OCI-LY7 (cell line): ENCODE data around the gene KBTBD13. TPM values are rescaled to one million over a fixed set of nuclear protein-coding genes. Genes with fewer than 3 reads are reported as not detected.

ENCODE experiments used
- BruUV-seq: library from RNA; stranded (reverse); fragments of 400-500 nt; replicated peaks from 2 replicates; lab custom pipeline; 2021; lab: Mats Ljungman, UMichigan
- CTCF ChIA-PET: fragments of 300-600 bp; sonication (Branson Sonifier 250); formaldehyde crosslinking; loops from one replicate; lab custom pipeline; 2022; ENCODE audit warnings: antibody characterized with exemption; ENCODE audit not compliant: unreplicated experiment; lab: Charles Lee
- POLR2A ChIA-PET: fragments of 300-600 bp; sonication (Branson Sonifier 250); formaldehyde crosslinking; loops from one replicate; lab custom pipeline; 2022; ENCODE audit warnings: antibody characterized with exemption; lab: Charles Lee
- DNase-seq: peaks from one replicate; pipeline ENCODE4 v3.0.0-alpha.2; 2015; ENCODE audit warnings: low spot score
- H2AFZ ChIP-seq: fragments of 200-600 bp; sonication (generic), shearing (Covaris generic); 2 replicates; pipeline ENCODE4 v1.6.1; 2014; ENCODE audit warnings: mild to moderate bottlenecking, antibody characterized with exemption, low read length, moderate library complexity
- H3K27ac ChIP-seq: fragments of 200-600 bp; sonication (generic); 2 replicates; pipeline ENCODE4 v1.5.1; 2014; ENCODE audit warnings: mixed run types, low read depth, mild to moderate bottlenecking, moderate library complexity, low read length, inconsistent platforms; ENCODE audit not compliant: poor library complexity, severe bottlenecking
- H3K36me3 ChIP-seq: fragments of 200-600 bp; sonication (generic); 2 replicates; pipeline ENCODE4 v1.6.1; 2014; ENCODE audit warnings: mild to moderate bottlenecking, antibody characterized with exemption, low read length, moderate library complexity, mixed read lengths; ENCODE audit not compliant: insufficient read depth
- H3K4me1 ChIP-seq: fragments of 200-600 bp; sonication (generic); 2 replicates; pipeline ENCODE4 v1.5.1; 2014; ENCODE audit warnings: mild to moderate bottlenecking, low read length; ENCODE audit not compliant: insufficient read depth, poor library complexity, severe bottlenecking
- H3K4me2 ChIP-seq: fragments of 200-600 bp; sonication (generic); 2 replicates; pipeline ENCODE4 v1.6.1; 2014; ENCODE audit warnings: mild to moderate bottlenecking, low read length
- H3K4me3 ChIP-seq: fragments of 200-600 bp; sonication (generic); 2 replicates; pipeline ENCODE4 v1.5.1; 2014; ENCODE audit warnings: mild to moderate bottlenecking, low read depth, low read length; ENCODE audit not compliant: poor library complexity, severe bottlenecking
- H3K79me2 ChIP-seq: fragments of 200-600 bp; sonication (generic); 2 replicates; pipeline ENCODE4 v1.6.1; 2016; ENCODE audit warnings: low read depth, mild to moderate bottlenecking, low read length, moderate library complexity, mixed read lengths; ENCODE audit not compliant: insufficient read depth
- H3K9me2 ChIP-seq: fragments of 200-600 bp; sonication (generic); 2 replicates; pipeline ENCODE4 v1.6.1; 2016; ENCODE audit warnings: mild to moderate bottlenecking, low read length, mixed read lengths; ENCODE audit not compliant: insufficient read depth
- H3K9me3 ChIP-seq: fragments of 200-600 bp; sonication (generic); 2 replicates; pipeline ENCODE4 v1.6.1; 2014; ENCODE audit warnings: mild to moderate bottlenecking, mixed run types, low read length, mixed read lengths
- H4K20me1 ChIP-seq: fragments of 200-600 bp; sonication (generic); 2 replicates; pipeline ENCODE4 v1.6.1; 2014; ENCODE audit warnings: mild to moderate bottlenecking, antibody characterized with exemption, low read length, moderate library complexity, mixed read lengths; ENCODE audit not compliant: insufficient read depth
- EZH2phosphoT487 ChIP-seq: fragments of 200-600 bp; sonication (generic); IDR thresholded peaks from 2 replicates; pipeline ENCODE4 v1.6.1; 2018; ENCODE audit warnings: low read depth, borderline replicate concordance, mild to moderate bottlenecking, mixed run types, antibody characterized with exemption, low read length, moderate library complexity, mixed read lengths
- intact Hi-C: fragments of 100-400 bp; cut with micrococcal nuclease; formaldehyde crosslinking; loops from one replicate; pipeline ENCODE4 v1.10.0; 2022; ENCODE audit not compliant: unreplicated experiment
- total RNA-seq, 2 experiments: library from RNA; depleted of rRNA in 1 of 2; stranded (reverse); fragments of >200 nt in 1 of 2; shearing (Covaris generic) in 1 of 2; gene quantifications; 2 replicates each; pipeline ENCODE4 v1.2.3, GENCODE V29; 2014 to 2022
- TF ChIP-seq, protein P1 (sequence below): fragments of 200-600 bp; sonication (generic); conservative IDR thresholded peaks from 2 replicates; pipeline ENCODE4 v1.5.1; 2014; ENCODE audit warnings: mild to moderate bottlenecking, antibody characterized with exemption, low read length, moderate library complexity, mixed read lengths

Gene KBTBD13
- total RNA-seq, 2 experiments from 2014 or later, result not detected

DNA sequence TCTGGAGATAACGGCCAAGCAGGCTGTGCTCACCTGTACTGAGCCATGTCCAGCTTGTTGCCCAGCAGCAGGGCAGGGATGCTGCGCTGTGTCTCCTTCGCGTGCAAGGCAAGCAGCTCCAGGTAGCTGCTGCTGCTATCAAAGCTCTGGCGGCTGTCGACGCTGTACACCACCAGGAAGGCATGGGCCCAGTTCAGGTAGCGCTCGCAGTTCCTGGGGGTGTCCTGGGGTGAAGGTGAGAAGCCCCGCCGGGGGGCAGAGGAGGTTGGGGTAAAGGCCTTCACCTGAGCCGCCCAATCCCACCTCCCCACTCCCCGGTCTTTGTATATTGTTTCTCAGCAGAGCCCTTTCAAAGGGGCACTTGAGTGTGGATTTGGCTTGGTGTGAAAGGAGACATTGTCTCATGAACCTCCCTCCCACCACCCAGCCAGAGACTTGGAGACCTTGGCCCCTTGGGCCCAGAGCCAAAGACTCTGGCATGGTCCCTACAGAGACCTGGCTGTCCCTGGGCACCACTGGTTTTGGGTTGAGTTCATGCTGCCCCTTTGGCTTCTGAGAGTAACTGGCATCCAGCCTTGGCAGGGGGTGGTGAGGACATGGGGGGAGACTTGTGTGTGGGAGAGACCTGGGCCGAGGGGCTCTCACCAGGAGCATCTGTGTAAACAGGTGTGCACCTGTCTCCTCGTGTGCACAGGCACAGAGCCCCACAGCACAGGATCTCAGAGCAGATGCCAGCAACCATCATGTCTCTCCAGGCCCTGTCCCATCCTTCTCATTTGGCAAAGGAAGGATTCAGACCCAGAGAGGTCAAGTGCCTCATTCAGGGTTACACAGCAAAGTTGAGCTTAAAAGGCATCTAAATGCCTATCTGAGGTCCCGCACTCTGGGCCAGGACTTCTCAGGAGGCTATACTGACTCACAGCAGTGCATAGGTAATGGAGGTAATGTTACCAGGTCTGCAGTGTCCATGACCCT is 17.9 kb upstream of the KBTBD13 start:
- intact Hi-C loops, result no loop called here
- Histone ChIP-seq H3K4me2 (no peak overlapping the region), H3K4me1 (no peaks in the 10 kb centered on the region), H3K79me2 (no peaks in the 10 kb centered on the region), H3K9me2 (no peaks in the 10 kb centered on the region), H3K9me3 (no peaks in the 10 kb centered on the region), H3K4me3 (no peak overlapping the region), H3K27ac (no peak overlapping the region), H3K36me3 (no peaks in the 10 kb centered on the region), H4K20me1 (no peaks in the 10 kb centered on the region), H2AFZ (no peak overlapping the region)
- ChIA-PET CTCF (no interaction called here), POLR2A (interaction anchor here (0.8 kb wide), 1 partner anchor 20 kb away, joined by 3 read pairs; no protein-coding TSS in a partner anchor)
- TF ChIP-seq EZH2phosphoT487, result no peak
- TF ChIP-seq, protein P1, sequence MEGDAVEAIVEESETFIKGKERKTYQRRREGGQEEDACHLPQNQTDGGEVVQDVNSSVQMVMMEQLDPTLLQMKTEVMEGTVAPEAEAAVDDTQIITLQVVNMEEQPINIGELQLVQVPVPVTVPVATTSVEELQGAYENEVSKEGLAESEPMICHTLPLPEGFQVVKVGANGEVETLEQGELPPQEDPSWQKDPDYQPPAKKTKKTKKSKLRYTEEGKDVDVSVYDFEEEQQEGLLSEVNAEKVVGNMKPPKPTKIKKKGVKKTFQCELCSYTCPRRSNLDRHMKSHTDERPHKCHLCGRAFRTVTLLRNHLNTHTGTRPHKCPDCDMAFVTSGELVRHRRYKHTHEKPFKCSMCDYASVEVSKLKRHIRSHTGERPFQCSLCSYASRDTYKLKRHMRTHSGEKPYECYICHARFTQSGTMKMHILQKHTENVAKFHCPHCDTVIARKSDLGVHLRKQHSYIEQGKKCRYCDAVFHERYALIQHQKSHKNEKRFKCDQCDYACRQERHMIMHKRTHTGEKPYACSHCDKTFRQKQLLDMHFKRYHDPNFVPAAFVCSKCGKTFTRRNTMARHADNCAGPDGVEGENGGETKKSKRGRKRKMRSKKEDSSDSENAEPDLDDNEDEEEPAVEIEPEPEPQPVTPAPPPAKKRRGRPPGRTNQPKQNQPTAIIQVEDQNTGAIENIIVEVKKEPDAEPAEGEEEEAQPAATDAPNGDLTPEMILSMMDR, result no peak
- no TSS peak for BruUV-seq
- no peak for DNase-seq

DNA sequence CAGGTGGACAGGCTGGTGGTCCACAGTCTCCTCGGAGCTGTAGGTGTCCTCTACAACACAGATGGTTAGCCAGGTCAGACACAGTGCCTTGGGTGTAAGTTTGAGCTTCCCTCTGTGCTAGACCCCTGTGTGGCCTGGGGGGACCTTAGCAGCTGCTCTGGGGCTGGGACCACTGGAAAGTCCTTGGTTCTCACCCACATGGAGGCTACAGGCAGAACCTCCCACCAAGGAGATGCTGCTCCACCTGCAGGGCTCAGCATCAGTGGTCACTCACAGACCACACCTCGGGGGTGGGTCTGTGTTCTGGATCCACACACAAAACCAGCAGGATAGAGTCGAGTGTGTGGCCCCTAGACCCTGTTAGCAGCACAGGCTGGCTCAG is 17.2 kb upstream of the KBTBD13 start:
- no peaks in the 10 kb centered on the region for H3K79me2 ChIP-seq
- H3K4me3 ChIP-seq, result no peak overlapping the region
- H2AFZ ChIP-seq, result no peak overlapping the region
- H3K9me3 ChIP-seq, result no peaks in the 10 kb centered on the region
- H3K4me1 ChIP-seq, result no peaks in the 10 kb centered on the region
- intact Hi-C loops, result no loop called here
- H3K4me2 ChIP-seq, result no peak overlapping the region
- H4K20me1 ChIP-seq, result no peaks in the 10 kb centered on the region
- no peak overlapping the region for H3K27ac ChIP-seq
- no peaks in the 10 kb centered on the region for H3K36me3 ChIP-seq
- no TSS peak for BruUV-seq
- ChIA-PET CTCF (no interaction called here), POLR2A (interaction anchor here (0.6 to 0.8 kb wide), 2 partner anchors 20 to 871 kb away, joined by 3 read pairs; no protein-coding TSS in a partner anchor)
- DNase-seq, result no peak
- TF ChIP-seq, protein P1, result no peak
- no peak for TF ChIP-seq EZH2phosphoT487
- no peaks in the 10 kb centered on the region for H3K9me2 ChIP-seq
